Esophagus muscularis mucosa (tissue), 4 donors: ENCODE data around the gene HOXD11. TPM values are rescaled to one million over a fixed set of nuclear protein-coding genes. Genes with fewer than 3 reads are reported as not detected.
A peak's percentile ranks its signal among the peaks of the same experiment; 100 is the strongest.

ENCODE experiments used
- DNase-seq: peaks from one replicate; pipeline ENCODE4 v3.0.0-alpha.2; 2017; ENCODE audit errors: extremely low spot score
- H3K27ac ChIP-seq, 4 donors: fragments of 200-600 bp; sonication (generic); replicated peaks in 1 of 4; 1 replicate in 3 of 4; 2 replicates in 1 of 4; pipeline ENCODE4 v1.5.1; 2016 to 2019; ENCODE audit warnings: mild to moderate bottlenecking in 1 of 4
- H3K27me3 ChIP-seq, 4 donors: fragments of 200-600 bp; sonication (generic); one replicate each; pipeline versions ENCODE4 v1.5.1 to v1.6.0; 2016 to 2019
- H3K36me3 ChIP-seq, 4 donors: fragments of 200-600 bp; sonication (generic); one replicate each; pipeline ENCODE4 v1.5.1; 2016 to 2019
- H3K4me1 ChIP-seq, 4 donors: fragments of 200-600 bp; sonication (generic); one replicate each; pipeline ENCODE4 v1.5.1; 2016 to 2019
- H3K4me3 ChIP-seq, 4 donors: fragments of 200-600 bp; sonication (generic); 1 replicate in 2 of 4; 2 replicates in 2 of 4; pipeline ENCODE4 v1.5.1; 2016 to 2019; ENCODE audit warnings: mild to moderate bottlenecking in 4 of 4, moderate library complexity in 1 of 4
- H3K9me3 ChIP-seq, 4 donors: fragments of 200-600 bp; sonication (generic); 1 replicate in 3 of 4; 2 replicates in 1 of 4; pipeline ENCODE4 v1.5.1; 2016 to 2019
- EP300 ChIP-seq: sonication (generic); formaldehyde crosslinking; IDR thresholded peaks from one replicate; pipeline ENCODE4 v1.6.1; 2017; ENCODE audit warnings: antibody characterized with exemption
- POLR2A ChIP-seq: fragments of 450-650 bp; IDR thresholded peaks from one replicate; pipeline ENCODE4 v1.6.1; 2017; ENCODE audit warnings: antibody characterized with exemption, moderate library complexity, mild to moderate bottlenecking, low read depth
- POLR2AphosphoS5 ChIP-seq, 2 donors: sonication (generic); formaldehyde crosslinking; IDR thresholded peaks; one replicate each; pipeline ENCODE4 v1.6.1; 2017; ENCODE audit warnings: antibody characterized with exemption in 2 of 2
- WGBS: methylation state at CpG from one replicate; pipeline ENCODE4 v1.1.5; 2018; 5-methylcytosine and 5-hydroxymethylcytosine counted together
- intact Hi-C: fragments of 100-400 bp; cut with DNase I; formaldehyde crosslinking; loops from one replicate; pipeline ENCODE4 v1.15.1; 2023
- total RNA-seq, 4 donors: library from RNA; depleted of rRNA; stranded (reverse); fragments of >200 nt; gene quantifications; one replicate each; pipeline versions ENCODE4 v1.1.0 to v1.2.1, GENCODE V29; 2016
- TF ChIP-seq, protein P1 (sequence below), 3 experiments: fragments of 200-600 bp in 2 of 3; fragments of 450-650 bp in 1 of 3; sonication (generic) in 2 of 3; IDR thresholded peaks; one replicate each; pipeline ENCODE4 v1.5.1; 2017 to 2019; ENCODE audit warnings: antibody characterized with exemption in 3 of 3, mild to moderate bottlenecking in 2 of 3, moderate library complexity in 1 of 3

The HOXD11 gene
- total RNA-seq, 4 donors from 2014 or later: not detected

DNA sequence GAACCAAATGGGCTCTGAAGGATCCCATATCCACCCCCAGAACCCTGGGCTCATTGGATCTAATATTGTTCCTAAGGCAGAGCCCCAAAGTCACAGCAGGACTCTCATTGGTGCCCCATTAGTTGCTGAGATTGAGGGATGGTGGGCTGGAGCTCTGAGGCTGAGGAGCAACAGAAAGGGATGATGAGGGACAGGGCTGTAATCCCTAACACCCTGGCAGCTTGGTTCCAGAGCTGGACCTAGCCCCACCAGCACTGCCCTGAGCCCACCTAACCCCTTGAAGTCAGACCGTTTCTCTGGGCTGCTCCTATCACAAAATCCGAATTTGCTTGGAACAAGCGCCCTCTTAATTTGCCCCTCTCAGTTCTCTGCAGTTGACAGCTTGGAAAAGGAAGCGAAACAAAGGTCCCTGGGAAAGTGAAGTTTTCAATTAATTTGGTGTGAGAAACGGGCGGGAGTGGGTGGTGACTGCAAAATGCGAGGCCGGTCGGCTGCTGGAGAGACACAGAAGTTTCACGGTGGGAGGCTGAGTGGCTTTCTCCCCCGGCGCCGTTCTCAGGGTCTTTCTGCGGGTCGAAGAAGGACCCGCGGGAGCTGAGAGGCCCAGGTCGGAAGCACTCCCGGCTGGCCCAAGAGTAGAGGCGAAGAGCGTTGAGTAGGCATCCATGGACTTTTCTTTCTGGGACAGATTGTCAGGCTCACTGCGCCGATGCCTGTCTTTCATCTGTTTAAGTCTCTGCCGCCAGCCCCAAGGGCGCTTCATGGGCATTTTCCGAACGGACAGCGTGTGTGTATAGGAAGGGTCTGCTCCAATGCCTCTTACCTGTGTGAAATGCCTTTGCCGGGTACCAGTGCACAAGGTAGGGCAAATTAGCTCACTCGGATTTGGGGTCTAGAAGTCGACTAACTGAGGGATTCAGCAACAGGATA, 15.5 kb upstream of the HOXD11 start:
- Histone ChIP-seq H3K36me3 (no peaks in the 10 kb centered on the region), H3K9me3 (no peaks in the 10 kb centered on the region), H3K4me1 (peaks cover 16 to 37% (median 34%) of the 10 kb centered on the region in 4 donors), H3K4me3 (no peak overlapping the region), H3K27ac (no peak overlapping the region), H3K27me3 (peaks cover 8 to 100% (median 89%) of the 10 kb centered on the region in 4 donors)
- TF ChIP-seq POLR2AphosphoS5 (IDR thresholded peaks at IDR 0.05): no peak
- TF ChIP-seq POLR2A: no peak
- TF ChIP-seq, protein P1, sequence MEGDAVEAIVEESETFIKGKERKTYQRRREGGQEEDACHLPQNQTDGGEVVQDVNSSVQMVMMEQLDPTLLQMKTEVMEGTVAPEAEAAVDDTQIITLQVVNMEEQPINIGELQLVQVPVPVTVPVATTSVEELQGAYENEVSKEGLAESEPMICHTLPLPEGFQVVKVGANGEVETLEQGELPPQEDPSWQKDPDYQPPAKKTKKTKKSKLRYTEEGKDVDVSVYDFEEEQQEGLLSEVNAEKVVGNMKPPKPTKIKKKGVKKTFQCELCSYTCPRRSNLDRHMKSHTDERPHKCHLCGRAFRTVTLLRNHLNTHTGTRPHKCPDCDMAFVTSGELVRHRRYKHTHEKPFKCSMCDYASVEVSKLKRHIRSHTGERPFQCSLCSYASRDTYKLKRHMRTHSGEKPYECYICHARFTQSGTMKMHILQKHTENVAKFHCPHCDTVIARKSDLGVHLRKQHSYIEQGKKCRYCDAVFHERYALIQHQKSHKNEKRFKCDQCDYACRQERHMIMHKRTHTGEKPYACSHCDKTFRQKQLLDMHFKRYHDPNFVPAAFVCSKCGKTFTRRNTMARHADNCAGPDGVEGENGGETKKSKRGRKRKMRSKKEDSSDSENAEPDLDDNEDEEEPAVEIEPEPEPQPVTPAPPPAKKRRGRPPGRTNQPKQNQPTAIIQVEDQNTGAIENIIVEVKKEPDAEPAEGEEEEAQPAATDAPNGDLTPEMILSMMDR (IDR thresholded peaks at IDR 0.05): no peak
- TF ChIP-seq EP300: no peak
- DNase-seq: no peak
- WGBS: 6% methylated on average over 28 of the region's 31 CpGs
- intact Hi-C loops: no loop called here

DNA sequence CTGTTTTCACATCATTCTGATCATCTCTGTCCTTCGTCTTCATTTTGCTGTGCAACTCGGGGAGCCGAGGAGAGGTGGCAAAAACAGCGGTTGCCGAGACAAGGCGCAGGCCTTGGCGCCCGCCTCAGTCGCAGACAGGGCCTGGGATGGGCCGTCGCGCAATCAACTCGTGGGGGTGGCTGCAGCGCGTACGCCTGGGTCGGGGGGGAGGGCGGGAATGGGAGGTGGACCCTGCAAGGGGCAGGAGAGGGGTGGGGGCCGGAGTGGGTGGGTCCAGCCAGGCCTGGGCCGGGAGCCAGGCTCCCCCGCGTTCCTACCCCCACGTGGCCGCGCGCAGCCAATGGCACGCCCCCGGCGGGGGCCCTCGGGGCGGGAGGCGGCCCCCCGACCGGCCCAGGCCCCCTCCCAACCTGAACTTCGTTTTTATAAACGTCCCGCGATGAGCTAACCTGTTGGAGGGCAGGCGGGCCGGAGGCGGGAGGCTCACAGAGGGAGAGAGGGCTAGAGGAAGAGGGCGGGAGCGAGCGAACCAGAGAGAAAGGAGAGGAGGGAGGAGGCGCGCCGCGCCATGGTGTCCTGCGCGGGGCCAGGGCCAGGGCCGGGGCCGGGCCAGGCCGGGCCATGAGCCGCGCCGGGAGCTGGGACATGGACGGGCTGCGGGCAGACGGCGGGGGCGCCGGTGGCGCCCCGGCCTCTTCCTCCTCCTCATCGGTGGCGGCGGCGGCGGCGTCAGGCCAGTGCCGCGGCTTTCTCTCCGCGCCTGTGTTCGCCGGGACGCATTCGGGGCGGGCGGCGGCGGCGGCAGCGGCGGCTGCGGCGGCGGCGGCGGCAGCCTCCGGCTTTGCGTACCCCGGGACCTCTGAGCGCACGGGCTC, 14.6 kb upstream of the HOXD11 start, which contains the start of gene HOXD13:
TSS of gene HOXD13 (plus strand) at position 452 of the 875 bp plus-strand sequence. CDS start at position 622, 170 bp downstream.
- H3K27ac ChIP-seq: no peak within 1 kb of the TSS
- intact Hi-C loops: no loop called here

DNA sequence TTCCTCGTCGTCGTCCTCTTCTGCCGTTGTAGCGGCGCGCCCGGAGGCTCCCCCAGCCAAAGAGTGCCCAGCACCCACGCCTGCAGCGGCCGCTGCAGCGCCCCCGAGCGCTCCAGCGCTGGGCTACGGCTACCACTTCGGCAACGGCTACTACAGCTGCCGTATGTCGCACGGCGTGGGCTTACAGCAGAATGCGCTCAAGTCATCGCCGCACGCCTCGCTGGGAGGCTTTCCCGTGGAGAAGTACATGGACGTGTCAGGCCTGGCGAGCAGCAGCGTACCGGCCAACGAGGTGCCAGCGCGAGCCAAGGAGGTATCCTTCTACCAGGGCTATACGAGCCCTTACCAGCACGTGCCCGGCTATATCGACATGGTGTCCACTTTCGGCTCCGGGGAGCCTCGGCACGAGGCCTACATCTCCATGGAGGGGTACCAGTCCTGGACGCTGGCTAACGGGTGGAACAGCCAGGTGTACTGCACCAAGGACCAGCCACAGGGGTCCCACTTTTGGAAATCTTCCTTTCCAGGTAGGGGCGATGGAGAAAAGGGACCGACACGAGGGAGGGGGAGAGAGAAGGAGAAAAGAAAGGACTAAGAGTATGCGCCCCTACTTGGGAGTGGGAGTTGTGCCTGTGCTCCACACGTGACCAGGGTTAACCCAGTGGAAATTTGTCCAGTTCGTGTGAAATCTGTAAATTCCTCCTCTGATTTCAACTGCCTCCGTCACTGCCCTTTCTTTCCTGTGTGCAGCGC, 13.8 kb upstream of the HOXD11 start:
- H3K36me3 ChIP-seq: no peaks in the 10 kb centered on the region
- WGBS: 3% methylated on average over 37 of the region's 53 CpGs
- TF ChIP-seq POLR2AphosphoS5 (IDR thresholded peaks at IDR 0.05): no peak
- TF ChIP-seq EP300: no peak
- no peak for TF ChIP-seq POLR2A
- TF ChIP-seq, protein P1 (IDR thresholded peaks at IDR 0.05): no peak
- no peaks in the 10 kb centered on the region for H3K9me3 ChIP-seq
- DNase-seq: no peak
- intact Hi-C loops: no loop called here
- H3K27ac ChIP-seq: no peak overlapping the region
- peaks cover 3 to 100% (median 90%) of the 10 kb centered on the region in 4 donors for H3K27me3 ChIP-seq
- peak overlapping the region; percentile 31 to 52 (median 45) for H3K4me3 ChIP-seq
- H3K4me1 ChIP-seq: peaks cover 19 to 48% (median 45%) of the 10 kb centered on the region in 4 donors

More for the DNA sequence above, 14.6 kb upstream of the HOXD11 start, which contains the start of gene HOXD13:
- Histone ChIP-seq H3K4me1 (peaks cover 25 to 46% (median 43%) of the 10 kb centered on the region in 4 donors), H3K9me3 (no peaks in the 10 kb centered on the region), H3K36me3 (no peaks in the 10 kb centered on the region), H3K4me3 (peak within 1 kb of the TSS; percentile 31 to 52 (median 45)), H3K27me3 (peaks cover 8 to 100% (median 90%) of the 10 kb centered on the region in 4 donors)
- 3% methylated on average over 69 of the region's 95 CpGs for WGBS
- TF ChIP-seq POLR2A (no peak), EP300 (no peak), POLR2AphosphoS5 (IDR thresholded peaks at IDR 0.05) (no peak)
- TF ChIP-seq, protein P1 (IDR thresholded peaks at IDR 0.05): no peak
- no peak for DNase-seq

DNA sequence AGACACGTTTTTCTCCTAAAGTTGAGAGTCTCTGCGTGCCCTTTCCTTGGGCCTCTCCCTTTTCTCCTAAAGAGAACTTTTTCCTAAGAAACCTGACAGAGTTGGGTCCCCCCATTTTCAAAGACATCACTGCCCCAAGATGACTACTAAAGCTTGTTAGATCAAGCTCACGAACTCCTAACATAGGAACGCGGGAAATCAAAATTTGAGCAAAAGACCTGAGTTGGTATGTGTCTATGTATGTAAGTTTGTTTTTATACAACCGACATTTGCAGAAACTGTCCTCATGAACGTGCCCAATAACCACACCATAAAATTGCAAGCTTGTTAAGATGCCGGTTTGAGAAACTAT, 13.2 kb upstream of the HOXD11 start:
- Histone ChIP-seq H3K36me3 (no peaks in the 10 kb centered on the region), H3K27me3 (peaks cover 3 to 100% (median 90%) of the 10 kb centered on the region in 4 donors), H3K4me1 (peaks cover 16 to 48% (median 45%) of the 10 kb centered on the region in 4 donors), H3K4me3 (no peak overlapping the region), H3K9me3 (no peaks in the 10 kb centered on the region), H3K27ac (no peak overlapping the region)
- TF ChIP-seq, protein P1 (IDR thresholded peaks at IDR 0.05): no peak
- TF ChIP-seq POLR2A: no peak
- no peak for TF ChIP-seq EP300
- no peak for TF ChIP-seq POLR2AphosphoS5 (IDR thresholded peaks at IDR 0.05)
- WGBS: 15% methylated on average over 8 of the region's 8 CpGs
- no peak for DNase-seq
- intact Hi-C loops: no loop called here
